ENCODE results near the gene WDFY3.

WDFY3 gene

DNA sequence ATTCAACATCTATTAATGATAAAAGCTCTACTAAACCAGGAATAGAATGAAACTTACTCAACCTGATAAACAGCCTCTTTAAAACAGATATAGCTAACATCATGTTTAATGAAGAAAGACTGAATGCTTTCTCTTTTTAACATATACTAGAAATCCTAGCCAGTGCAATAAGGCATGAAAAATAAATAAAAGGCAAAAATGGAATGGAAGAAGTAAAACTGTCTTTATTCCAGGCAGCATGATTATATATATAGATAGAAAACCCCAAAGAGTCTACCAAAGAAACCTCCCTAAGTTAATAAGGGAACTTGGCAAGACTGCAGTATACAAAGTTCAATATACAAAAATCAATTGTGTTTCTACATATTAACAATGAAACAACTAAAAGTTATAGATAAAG, 25.5 kb downstream of the WDFY3 start:
- DNase-seq: no peak

- DNase-seq: no peak
Observed at GRCh38 chr4:84939113-84939512, 27.4 kb downstream of the WDFY3 start.

DNA sequence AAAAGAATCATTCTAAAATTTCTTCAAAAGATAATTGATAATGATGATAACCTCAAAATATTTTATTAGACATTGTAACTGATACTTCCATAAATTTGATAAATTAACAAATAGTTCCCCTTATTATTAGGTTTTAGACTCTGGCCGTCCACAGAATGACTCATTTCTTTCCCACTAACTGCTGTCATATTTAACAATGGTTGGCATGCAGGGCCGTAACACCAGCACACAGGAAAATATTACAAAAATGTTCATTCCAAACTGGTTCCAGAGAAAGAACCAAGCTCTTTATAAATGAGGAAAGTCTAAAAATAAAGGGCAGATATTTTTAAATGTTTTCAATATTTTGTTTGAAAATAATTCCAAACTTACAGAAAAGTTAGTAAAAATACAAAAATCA, 28.2 kb downstream of the WDFY3 start:
- no peak for DNase-seq

DNA sequence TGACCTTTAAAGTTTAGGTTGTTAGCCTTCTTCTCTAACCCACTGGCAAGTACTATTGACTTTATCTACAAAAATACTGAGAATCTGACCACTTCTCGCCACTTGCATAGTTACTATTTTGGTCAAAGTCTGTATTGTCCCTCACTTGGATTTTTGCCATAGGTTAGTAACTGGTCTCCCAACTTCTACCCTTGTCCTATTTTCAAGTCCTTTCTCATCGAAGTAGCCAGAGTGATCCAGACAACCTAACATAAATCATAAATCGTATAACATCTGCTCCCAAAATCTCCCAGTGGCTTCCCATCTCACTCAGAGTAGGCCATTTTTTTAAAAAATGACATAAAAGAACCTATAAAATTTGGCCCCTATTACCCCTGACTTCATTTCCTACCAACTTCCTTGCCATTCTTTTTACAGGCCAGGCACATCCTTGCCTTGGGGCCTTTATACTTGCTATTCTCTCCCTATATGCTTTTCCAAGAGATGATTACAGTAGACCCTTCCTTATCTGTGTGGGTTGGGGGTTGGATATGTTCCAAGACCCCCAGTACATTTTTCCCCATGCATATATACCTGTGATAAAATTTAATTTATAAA, 29.0 kb downstream of the WDFY3 start:
- no peak for DNase-seq

GRCh38 chr4:84936123-84936522, 30.4 kb downstream of the WDFY3 start:
- DNase-seq: no peak

DNA sequence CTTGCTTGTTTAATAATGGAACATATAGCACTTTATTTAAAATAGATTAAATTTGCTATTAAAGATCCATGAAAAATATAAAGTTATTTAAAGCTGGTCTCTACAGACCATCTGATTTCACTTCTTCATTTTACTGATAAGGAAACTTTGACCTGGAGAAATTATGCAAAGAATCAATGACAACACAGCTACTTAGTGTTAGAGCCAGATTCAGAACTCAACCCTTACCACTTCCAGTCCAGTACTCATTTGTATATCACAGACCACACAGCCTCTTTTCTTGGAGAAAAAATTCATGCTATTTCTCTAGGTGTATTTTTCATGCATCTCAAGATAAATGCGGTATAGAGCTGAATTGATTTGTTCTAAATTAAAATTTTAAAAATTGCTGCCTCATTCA, 34.0 kb downstream of the WDFY3 start:
- no peak for DNase-seq

- no peak for DNase-seq
Observed at GRCh38 chr4:84931961-84932360, 34.5 kb downstream of the WDFY3 start.

DNA sequence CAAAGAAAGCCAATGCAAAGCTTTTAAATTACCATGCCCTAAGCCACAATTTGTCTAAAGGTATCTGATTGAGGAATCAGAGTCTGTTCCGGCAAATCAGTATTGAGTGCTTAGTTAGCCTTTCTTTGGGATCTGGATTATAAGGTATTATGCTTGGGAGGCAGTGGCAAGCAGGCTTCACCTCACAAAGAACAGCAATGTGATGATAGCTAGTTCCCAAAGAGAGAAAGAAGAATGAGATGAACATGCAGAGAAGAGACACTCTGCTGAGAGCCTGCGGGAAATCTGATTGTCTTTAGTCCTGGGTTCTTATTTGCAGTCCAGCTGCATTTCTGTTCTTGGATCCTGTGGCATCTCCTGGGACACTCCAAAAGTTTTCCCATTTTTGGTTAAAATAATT, 35.2 kb downstream of the WDFY3 start:
- no peak for DNase-seq

GRCh38 chr4:84928089-84928488, 38.4 kb downstream of the WDFY3 start:
- no peak for DNase-seq

DNA sequence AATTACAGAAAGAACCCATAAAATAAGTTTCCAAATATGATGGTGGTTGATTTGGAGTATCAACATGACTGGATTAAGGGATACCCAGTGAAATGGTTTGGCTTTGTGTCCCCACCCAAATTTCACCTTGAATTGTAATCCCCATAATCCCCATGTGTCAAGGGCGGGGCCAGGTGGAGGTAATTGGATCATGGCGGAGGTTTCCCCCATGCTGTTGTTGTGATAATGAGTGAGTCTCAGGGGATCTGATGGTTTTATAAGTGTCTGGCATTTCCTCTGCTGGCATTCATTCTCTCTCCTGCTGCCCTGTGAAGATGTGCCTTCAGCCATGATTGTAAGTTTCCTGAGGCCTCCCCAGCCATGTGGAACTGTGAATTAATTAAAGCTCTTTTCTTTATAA, 39.1 kb downstream of the WDFY3 start:
- no peak for DNase-seq

GRCh38 chr4:84925558-84925957, 40.9 kb downstream of the WDFY3 start:
- no peak for DNase-seq

DNA sequence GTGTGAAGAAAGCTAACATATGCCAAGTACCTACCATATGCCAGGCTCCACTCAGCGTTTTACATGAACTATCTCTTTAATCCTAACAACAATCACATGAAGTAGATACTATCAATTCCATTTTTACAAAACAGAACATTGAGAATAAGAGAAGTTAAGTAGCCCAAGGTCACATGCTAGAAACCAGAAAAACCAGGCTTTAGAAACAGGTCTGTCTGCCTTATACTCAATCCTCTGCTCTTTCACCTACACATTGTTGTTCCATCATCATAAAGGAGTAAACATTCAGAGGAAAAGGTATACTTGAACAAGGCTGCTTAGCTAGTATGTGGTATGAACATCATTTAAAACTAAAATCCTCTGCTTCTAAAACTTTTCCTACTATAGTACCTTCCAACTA, 42.1 kb downstream of the WDFY3 start:
- no peak for DNase-seq

DNA sequence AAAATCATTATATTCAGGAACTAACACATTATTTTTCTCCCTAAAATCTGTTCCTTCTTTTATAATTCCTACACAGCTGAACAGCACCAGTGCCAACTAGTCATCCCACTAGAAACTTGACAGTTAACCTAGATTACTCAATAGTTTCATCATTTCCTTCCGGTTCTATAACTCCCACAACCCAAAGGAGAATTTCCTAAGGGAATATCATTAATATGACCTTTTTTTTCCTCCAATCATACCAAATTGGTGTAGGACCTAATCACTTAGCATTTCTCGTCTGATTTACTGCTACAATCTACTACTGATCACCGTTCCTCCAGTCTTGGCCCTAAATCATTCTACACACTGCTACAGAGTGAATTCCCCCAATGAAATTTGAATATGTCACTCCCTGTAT, 45.9 kb downstream of the WDFY3 start:
- DNase-seq: no peak

GRCh38 chr4:84917869-84918600, 48.5 kb downstream of the WDFY3 start:
- no peak for DNase-seq

- DNase-seq: no peak
Observed at GRCh38 chr4:84917086-84917821, 49.2 kb downstream of the WDFY3 start.

GRCh38 chr4:84916227-84916626, 50.3 kb downstream of the WDFY3 start:
- DNase-seq: no peak

DNA sequence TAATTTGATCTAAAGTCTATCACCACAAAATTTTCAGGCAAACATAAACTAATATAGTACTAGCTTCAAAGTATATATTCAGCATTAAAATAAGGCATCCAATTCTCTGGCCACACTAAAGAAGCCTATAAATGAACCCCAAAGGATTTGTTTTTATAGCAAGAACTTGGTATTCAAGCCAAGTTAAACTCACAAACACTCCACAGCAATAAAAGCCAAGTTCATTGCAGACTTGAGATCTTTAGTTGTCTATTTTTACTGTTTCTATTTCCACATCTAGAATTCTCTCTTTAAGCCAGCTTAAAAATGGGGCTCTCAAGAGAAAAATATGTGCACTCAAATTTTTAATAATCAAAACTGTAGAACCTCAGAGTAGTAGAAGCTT, 51.1 kb downstream of the WDFY3 start:
- DNase-seq: no peak

- no peak for DNase-seq
Observed at GRCh38 chr4:84914686-84915395, 51.6 kb downstream of the WDFY3 start.

DNA sequence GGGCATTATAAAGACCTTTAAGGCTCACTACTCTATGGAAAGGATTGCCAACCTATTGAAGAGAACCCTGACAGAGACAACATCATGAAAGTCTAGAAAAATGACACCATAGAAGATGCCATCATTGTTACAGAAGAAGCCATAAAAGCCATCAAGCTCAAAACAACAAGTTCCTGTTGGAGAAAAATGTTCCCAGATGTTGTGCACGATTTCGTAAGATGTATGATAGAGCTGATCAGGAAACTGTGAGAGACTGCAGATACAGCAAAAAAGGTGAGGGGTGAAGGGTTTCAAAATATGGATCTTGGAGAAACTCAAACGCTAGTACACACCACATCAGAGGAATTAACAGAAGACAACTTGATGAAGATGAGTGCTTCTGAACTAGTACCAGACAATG, 53.3 kb downstream of the WDFY3 start:
- no peak for DNase-seq

- DNase-seq: no peak
Observed at GRCh38 chr4:84912741-84913140, 53.7 kb downstream of the WDFY3 start.

GRCh38 chr4:84908876-84909275, 57.6 kb downstream of the WDFY3 start:
- DNase-seq: no peak

GRCh38 chr4:84907145-84907544, 59.3 kb downstream of the WDFY3 start:
- no peak for DNase-seq

- no peak for DNase-seq
Observed at GRCh38 chr4:84905646-84906045, 60.8 kb downstream of the WDFY3 start.
